Caki2 (cell line): ENCODE results near the gene PROCR. TPM values are rescaled to one million over a fixed set of nuclear protein-coding genes. Genes with fewer than 3 reads are reported as not detected.

Experiments
- DNase-seq: peaks from one replicate; pipeline ENCODE4 v3.0.0-alpha.2; 2015; ENCODE audit warnings: low read depth
- in situ Hi-C: cut with HindIII; loops from 2 replicates; pipeline ENCODE4 v1.10.0; 2016; ENCODE audit warnings: low sequenced_read_pairs, low pct_unique_long_range_greater_than_20kb, mixed read lengths
- total RNA-seq: library from RNA; depleted of rRNA; stranded (reverse); fragments of >200 nt; shearing (Covaris generic); gene quantifications from 2 replicates; pipeline ENCODE4 v1.2.3, GENCODE V29; 2014; ENCODE audit warnings: low replicate concordance; rRNA removed

PROCR gene
- total RNA-seq, 1 experiment from 2014 or later: 30.9 TPM

DNA sequence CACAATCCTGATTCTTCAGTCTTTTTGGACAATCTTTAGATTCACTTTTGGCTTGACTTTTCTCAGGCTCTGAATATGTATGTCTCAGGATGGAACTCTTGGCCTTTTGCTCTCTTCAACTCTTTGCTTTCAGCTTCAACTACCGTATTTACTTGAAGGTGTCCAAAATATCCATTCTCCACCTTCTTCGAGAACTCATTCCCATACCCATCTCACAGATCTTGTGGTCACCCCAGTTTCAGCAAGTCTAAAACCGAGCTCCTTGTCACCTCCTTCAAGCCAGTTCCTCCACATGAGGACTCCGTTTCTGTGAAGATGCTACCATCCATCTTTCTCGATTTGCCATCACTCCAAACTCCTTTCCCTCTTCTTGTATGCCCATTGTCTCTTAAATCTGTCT lies 52.7 kb downstream of the PROCR start:
- in situ Hi-C loops: no loop called here

DNA sequence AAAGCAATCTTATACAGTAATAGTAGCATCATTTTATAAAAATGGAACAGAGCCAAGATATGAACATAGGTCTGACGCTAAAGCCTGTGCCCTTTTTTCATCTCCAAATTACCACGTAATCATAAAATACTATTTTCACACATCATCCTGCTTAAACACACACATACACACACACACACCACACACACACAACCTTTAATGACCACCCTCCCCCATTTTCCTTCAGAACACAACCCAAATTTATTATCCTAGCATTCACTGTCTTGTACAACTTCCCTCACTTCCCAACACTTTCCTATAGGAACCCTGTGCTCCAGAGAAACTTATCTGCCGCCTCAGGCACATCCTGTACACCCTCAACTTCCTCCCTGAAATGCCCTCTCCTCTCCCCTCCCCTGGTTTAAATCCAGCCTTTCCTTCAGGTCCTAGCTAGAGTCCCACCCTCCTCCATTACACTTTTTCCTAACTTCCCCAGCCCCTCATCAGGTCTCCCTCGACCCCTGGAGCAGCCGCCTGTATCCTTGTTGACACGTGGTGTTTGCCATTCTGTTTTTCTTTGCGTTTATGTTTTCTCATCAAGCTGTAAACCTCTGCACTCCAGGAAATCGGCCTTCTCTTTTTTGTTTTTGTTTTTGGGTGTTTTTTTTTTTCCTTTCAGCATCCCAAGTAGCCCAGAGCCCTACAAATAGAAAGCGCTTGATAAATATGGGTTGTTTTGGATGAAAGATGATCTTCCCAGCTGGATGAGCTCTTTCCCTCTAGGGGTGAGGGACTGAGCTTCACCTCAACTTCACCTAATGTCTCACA lies 53.6 kb downstream of the PROCR start:
- in situ Hi-C loops: no loop called here
- DNase-seq: no peak

More for the DNA sequence above, 52.7 kb downstream of the PROCR start:
- DNase-seq: no peak

GRCh38 chr20:35226126-35226883 lies 54.4 kb downstream of the PROCR start, which contains the start of gene MMP24:
TSS of gene MMP24 (plus strand) at chr20:35226690. CDS start at chr20:35226739, 49 bp downstream.
- in situ Hi-C loops: no loop called here
- DNase-seq: no peak

Other genes starting within 250 kb of the PROCR start
- 201 and 204 TPM in 2 replicates for gene GSS, start 216.3 kb upstream of the PROCR start, total RNA-seq
- 0.03 TPM in 1 of 2 replicates, not detected in the other for gene MYH7B, start 216.2 kb upstream of the PROCR start, total RNA-seq
- gene TRPC4AP, start 79.3 kb upstream of the PROCR start, total RNA-seq: 54.4 and 56.9 TPM in 2 replicates
- gene EDEM2, start 24.7 kb upstream of the PROCR start, total RNA-seq: 27.4 and 43.7 TPM in 2 replicates
- gene MMP24, start 54.6 kb downstream of the PROCR start, total RNA-seq: 14.3 and 17.1 TPM in 2 replicates
- 9.0 and 16.5 TPM in 2 replicates for gene MMP24OS, start 106.0 kb downstream of the PROCR start, total RNA-seq
- gene EIF6, start 112.7 kb downstream of the PROCR start, total RNA-seq: 321 and 355 TPM in 2 replicates
- gene FAM83C, start 120.4 kb downstream of the PROCR start, total RNA-seq: 0.20 TPM in 1 of 2 replicates, not detected in the other
- 54.9 and 59.4 TPM in 2 replicates for gene UQCC1, start 239.9 kb downstream of the PROCR start, total RNA-seq